Esophagus squamous epithelium (tissue), 5 donors: ENCODE data around the gene CYTL1. TPM values are rescaled to one million over a fixed set of nuclear protein-coding genes. Genes with fewer than 3 reads are reported as not detected.
A peak's percentile ranks its signal among the peaks of the same experiment; 100 is the strongest.
"Not testable (repeated sequence)": the region's sequence is repeated elsewhere in the genome, so short reads cannot be mapped to it uniquely, and the experiment has no call there.

Experiments
- DNase-seq: peaks from one replicate; lab custom pipeline; 2025; lab: John Stamatoyannopoulos, UW
- H3K27ac ChIP-seq, 4 donors: fragments of 200-600 bp; sonication (generic); one replicate each; pipeline ENCODE4 v1.5.1; 2016 to 2019; ENCODE audit warnings: mild to moderate bottlenecking in 1 of 4
- H3K27me3 ChIP-seq, 4 donors: fragments of 200-600 bp; sonication (generic); 1 replicate in 3 of 4; 2 replicates in 1 of 4; pipeline versions ENCODE4 v1.5.1 to v1.6.0; 2017 to 2021; ENCODE audit warnings: antibody characterized with exemption in 1 of 4
- H3K36me3 ChIP-seq, 3 donors: fragments of 200-600 bp; sonication (generic); one replicate each; pipeline ENCODE4 v1.5.1; 2016 to 2019
- H3K4me1 ChIP-seq, 3 donors: fragments of 200-600 bp; sonication (generic); one replicate each; pipeline ENCODE4 v1.5.1; 2017 to 2019
- H3K4me3 ChIP-seq, 4 donors: fragments of 200-600 bp; sonication (generic); 1 replicate in 3 of 4; 2 replicates in 1 of 4; pipeline ENCODE4 v1.5.1; 2016 to 2019; ENCODE audit warnings: mild to moderate bottlenecking in 2 of 4, moderate library complexity in 1 of 4
- H3K9me3 ChIP-seq, 3 donors: fragments of 200-600 bp; sonication (generic); one replicate each; pipeline ENCODE4 v1.5.1; 2016 to 2019
- CTCF ChIP-seq, 6 experiments: fragments of 450-650 bp in 4 of 6; fragments of 200-600 bp in 2 of 6; sonication (generic) in 2 of 6; IDR thresholded peaks; one replicate each; pipeline ENCODE4 v1.5.1; 2016 to 2019; ENCODE audit warnings: antibody characterized with exemption in 6 of 6, mild to moderate bottlenecking in 4 of 6, moderate library complexity in 4 of 6
- POLR2A ChIP-seq, 4 donors: fragments of 450-650 bp; IDR thresholded peaks; one replicate each; pipeline ENCODE4 v1.6.1; 2017; ENCODE audit warnings: antibody characterized with exemption in 4 of 4, mild to moderate bottlenecking in 4 of 4, moderate library complexity in 3 of 4
- WGBS, 2 donors: methylation state at CpG; one replicate each; pipeline ENCODE4 v1.1.5; 2018; 5-methylcytosine and 5-hydroxymethylcytosine counted together
- intact Hi-C: fragments of 100-400 bp; cut with DNase I; formaldehyde crosslinking; loops from one replicate; pipeline ENCODE4 v1.15.0; 2022
- total RNA-seq, 4 donors: library from RNA; depleted of rRNA; stranded (reverse); fragments of >200 nt; gene quantifications; one replicate each; pipeline ENCODE4 v1.1.0, GENCODE V29; 2016
- donor health status: DM: yes; HTN: yes; CAD: no.

Gene CYTL1
- 1 to 10 TPM in 2 of 4 donors, not detected in 2; 1.0 to 2.5 TPM for total RNA-seq

- 2 to 11% methylated on average over 6 to 18 of the region's 28 CpGs for WGBS, 2 donors
- DNase-seq, result no peak
Measured at GRCh38 chr4:5019274-5019673, at the start of gene CYTL1. Gene CYTL1 (minus strand): TSS chr4:5019458. CDS start chr4:5019445, 13 bp downstream.

GRCh38 chr4:5067908-5068307 is 48.6 kb upstream of the CYTL1 start:
- 82 to 91% methylated on average over 3 of the region's 3 CpGs for WGBS, 2 donors
- intact Hi-C loops, result no loop called here

More at GRCh38 chr4:5019274-5019673, at the start of gene CYTL1:
- H3K9me3 ChIP-seq, result no peaks in the 10 kb centered on the region
- TF ChIP-seq POLR2A (IDR thresholded peaks at IDR 0.05), result no peak
- no peak for TF ChIP-seq CTCF (IDR thresholded peaks at IDR 0.05)
- H3K27me3 ChIP-seq, result peaks cover 0 to 43% (median 3%) of the 10 kb centered on the region in 4 donors
- intact Hi-C loops, result no loop called here
- peak within 1 kb of the TSS in 3 of 4 donors; percentile 22 to 47 (median 23) for H3K4me3 ChIP-seq
- H3K27ac ChIP-seq, result no peak within 1 kb of the TSS
- no peaks in the 10 kb centered on the region for H3K36me3 ChIP-seq
- H3K4me1 ChIP-seq, result peaks cover 0 to 11% (median 5%) of the 10 kb centered on the region in 3 donors

GRCh38 chr4:5066968-5067367 is 47.7 kb upstream of the CYTL1 start:
- H3K9me3 ChIP-seq, H3K4me3 ChIP-seq, H3K27ac ChIP-seq, intact Hi-C loops, H3K36me3 ChIP-seq, H3K4me1 ChIP-seq, DNase-seq, H3K27me3 ChIP-seq: not testable (repeated sequence)
- 49 to 71% methylated on average over 3 of the region's 3 CpGs for whole genome bisulfite sequencing, 2 donors

More at GRCh38 chr4:5067908-5068307, 48.6 kb upstream of the CYTL1 start:
- no peaks in the 10 kb centered on the region for H3K4me1 ChIP-seq
- TF ChIP-seq POLR2A (IDR thresholded peaks at IDR 0.05) (no peak), CTCF (IDR thresholded peaks at IDR 0.05) (no peak)
- no peaks in the 10 kb centered on the region for H3K27me3 ChIP-seq
- no peak overlapping the region for H3K4me3 ChIP-seq
- no peaks in the 10 kb centered on the region for H3K36me3 ChIP-seq
- H3K9me3 ChIP-seq, result peaks cover 0 to 2% (median 0%) of the 10 kb centered on the region in 3 donors
- DNase-seq, result no peak
- no peak overlapping the region for H3K27ac ChIP-seq

GRCh38 chr4:5066101-5066500 is 46.8 kb upstream of the CYTL1 start:
- no peak for DNase-seq
- intact Hi-C loops, result no loop called here
- H3K36me3 ChIP-seq, result no peaks in the 10 kb centered on the region
- no peaks in the 10 kb centered on the region for H3K9me3 ChIP-seq
- 68 to 70% methylated on average over 3 of the region's 3 CpGs for WGBS, 2 donors
- no peak overlapping the region for H3K4me3 ChIP-seq
- no peaks in the 10 kb centered on the region for H3K4me1 ChIP-seq
- no peaks in the 10 kb centered on the region for H3K27me3 ChIP-seq
- no peak for TF ChIP-seq POLR2A (IDR thresholded peaks at IDR 0.05)
- TF ChIP-seq CTCF (IDR thresholded peaks at IDR 0.05), result no peak
- no peak overlapping the region for H3K27ac ChIP-seq

- no peak for DNase-seq
Measured at GRCh38 chr4:5055411-5055810, 36.2 kb upstream of the CYTL1 start.

GRCh38 chr4:5054532-5054931 is 35.3 kb upstream of the CYTL1 start:
- WGBS, 2 donors, result 42 to 53% methylated on average over 5 of the region's 5 CpGs
- TF ChIP-seq POLR2A (IDR thresholded peaks at IDR 0.05) (no peak), CTCF (IDR thresholded peaks at IDR 0.05) (no peak)
- no peak overlapping the region for H3K4me3 ChIP-seq
- no peaks in the 10 kb centered on the region for H3K9me3 ChIP-seq
- DNase-seq, result no peak
- peaks cover 0 to 38% (median 0%) of the 10 kb centered on the region in 4 donors for H3K27me3 ChIP-seq
- H3K36me3 ChIP-seq, result no peaks in the 10 kb centered on the region
- H3K4me1 ChIP-seq, result peaks cover 8 to 25% (median 13%) of the 10 kb centered on the region in 3 donors
- no peak overlapping the region for H3K27ac ChIP-seq
- intact Hi-C loops, result no loop called here

More at GRCh38 chr4:5055411-5055810, 36.2 kb upstream of the CYTL1 start:
- Histone ChIP-seq H3K27me3 (peaks cover 0 to 31% (median 0%) of the 10 kb centered on the region in 4 donors), H3K27ac (no peak overlapping the region), H3K36me3 (no peaks in the 10 kb centered on the region), H3K9me3 (no peaks in the 10 kb centered on the region), H3K4me1 (peaks cover 8 to 22% (median 12%) of the 10 kb centered on the region in 3 donors), H3K4me3 (no peak overlapping the region)
- 38 to 39% methylated on average over 5 of the region's 5 CpGs for WGBS, 2 donors
- no peak for TF ChIP-seq POLR2A (IDR thresholded peaks at IDR 0.05)
- intact Hi-C loops, result no loop called here
